Urinary bladder (tissue), 4 donors: ENCODE measurements around the gene GOLGA3. TPM values are rescaled to one million over a fixed set of nuclear protein-coding genes. Genes with fewer than 3 reads are reported as not detected.
"Not testable (repeated sequence)": the region's sequence is repeated elsewhere in the genome, so short reads cannot be mapped to it uniquely, and the experiment has no call there.

Experiments used
- DNase-seq: peaks from one replicate; pipeline ENCODE4 v3.0.0-alpha.2; 2015; ENCODE audit errors: extremely low spot score
- H3K27ac ChIP-seq: one replicate; pipeline ENCODE4 v1.5.1; 2013; ENCODE audit warnings: low read depth, mild to moderate bottlenecking, moderate library complexity
- H3K36me3 ChIP-seq: one replicate; pipeline ENCODE4 v1.6.1; 2013; ENCODE audit warnings: mild to moderate bottlenecking, moderate library complexity; ENCODE audit not compliant: insufficient read depth
- H3K4me1 ChIP-seq: one replicate; pipeline ENCODE4 v1.6.1; 2013; ENCODE audit warnings: mild to moderate bottlenecking, moderate library complexity; ENCODE audit not compliant: insufficient read depth
- H3K4me3 ChIP-seq: one replicate; pipeline ENCODE4 v1.5.1; 2013; ENCODE audit warnings: low read depth, low read length
- WGBS: extraction: QIAGEN DNeasy Blood & Tissue Kit; methylation state at CpG from one replicate; pipeline ENCODE4 v1.1.7; 2013; 5-methylcytosine and 5-hydroxymethylcytosine counted together
- polyA plus RNA-seq: library from polyadenylated mRNA; stranded (reverse); fragments of 200-250 nt; gene quantifications from one replicate; pipeline ENCODE4 v1.2.3, GENCODE V29; 2013
- total RNA-seq: library from RNA; depleted of rRNA; stranded (reverse); fragments of >200 nt; gene quantifications from one replicate; pipeline ENCODE4 v1.2.3, GENCODE V29; 2014
- donor health status: healthy with polysubstance abuse.
- donor health status: healthy.

Gene GOLGA3
- total and polyA plus RNA-seq, 2 donors, result 22.5 to 64.4 TPM

DNA sequence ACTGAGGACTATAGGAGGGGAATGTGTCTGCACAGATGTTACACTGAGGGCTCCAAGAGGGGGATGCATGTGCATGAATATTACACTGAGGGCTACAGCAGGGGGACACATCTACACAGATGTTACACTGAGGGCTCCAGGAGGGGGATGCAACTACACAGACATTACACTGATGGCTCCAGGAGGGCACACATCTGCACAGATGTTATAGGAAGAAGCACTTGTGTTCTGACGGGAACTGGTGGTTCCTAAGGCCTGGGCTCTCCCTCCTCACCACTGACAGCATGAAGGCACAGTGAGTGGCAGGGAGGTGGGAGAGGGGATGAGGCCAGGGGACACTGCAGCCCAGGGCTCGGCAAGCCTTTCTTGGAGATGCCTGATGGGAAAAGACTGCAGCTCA lies 36.7 kb downstream of the GOLGA3 start:
- 95% methylated on average over 2 of the region's 2 CpGs for WGBS
- not testable (repeated sequence) for H3K4me1 ChIP-seq, H3K36me3 ChIP-seq, DNase-seq, H3K4me3 ChIP-seq, H3K27ac ChIP-seq

DNA sequence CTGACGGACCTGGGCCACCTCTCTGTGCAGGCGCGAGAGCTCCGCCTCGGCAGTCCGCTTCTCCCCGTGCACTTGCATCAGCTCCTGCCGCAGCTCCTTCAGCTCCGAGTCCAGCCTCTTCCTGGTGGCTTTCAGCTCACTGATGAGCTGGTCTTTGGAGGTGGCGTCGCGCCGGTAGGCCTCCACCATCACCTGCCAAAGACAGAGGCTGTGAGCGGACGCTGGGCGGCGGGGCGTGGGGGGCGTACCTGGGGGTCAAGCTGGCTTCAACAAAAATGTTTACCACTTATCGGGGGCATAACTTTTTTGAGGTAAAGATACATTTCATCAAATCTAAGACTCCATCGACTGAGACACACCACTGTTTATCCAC lies 39.6 kb downstream of the GOLGA3 start:
- Histone ChIP-seq H3K36me3 (peaks cover 7% of the 10 kb centered on the region), H3K4me1 (no peaks in the 10 kb centered on the region)
- WGBS, result 95% methylated on average over 21 of the region's 21 CpGs

DNA sequence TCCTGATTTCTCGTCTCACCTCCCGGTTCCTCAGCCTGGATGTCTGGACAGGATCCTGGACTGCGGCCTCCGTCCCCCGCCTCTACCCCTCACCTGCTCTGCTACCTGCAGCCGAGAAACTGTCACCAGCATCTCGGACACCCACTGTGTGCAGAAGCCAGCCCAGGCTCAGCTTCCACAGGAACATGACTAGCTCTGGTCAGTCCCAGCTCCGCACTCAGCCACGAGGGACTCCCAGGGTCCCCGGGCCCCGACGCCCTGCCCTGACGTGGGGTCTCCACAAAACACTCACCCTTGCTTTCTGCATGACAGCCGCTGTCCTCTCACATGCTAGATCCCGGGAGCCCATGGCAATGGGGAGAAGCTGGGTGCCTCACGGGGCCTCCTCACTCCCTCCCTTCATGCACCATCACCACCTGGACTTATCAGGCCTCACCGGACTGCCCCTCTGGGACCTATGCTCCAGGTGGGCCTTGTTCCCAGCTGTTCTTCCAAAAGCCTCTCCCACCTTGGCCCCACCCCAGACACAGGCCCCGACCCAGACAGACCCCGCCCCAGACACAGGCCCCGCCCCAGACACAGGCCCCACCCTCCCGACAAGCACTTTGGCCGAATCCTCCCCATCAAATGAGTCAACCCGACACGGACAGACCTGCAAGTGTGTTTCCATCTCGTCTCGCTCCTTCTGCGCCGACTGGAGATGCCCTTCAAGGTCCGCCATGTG lies 40.1 kb downstream of the GOLGA3 start:
- Histone ChIP-seq H3K27ac (no peak overlapping the region), H3K36me3 (peaks cover 7% of the 10 kb centered on the region), H3K4me1 (no peaks in the 10 kb centered on the region), H3K4me3 (no peak overlapping the region)
- WGBS, result 97% methylated on average over 29 of the region's 29 CpGs
- no peak for DNase-seq

More for the DNA sequence above, 39.6 kb downstream of the GOLGA3 start:
- DNase-seq, result no peak
- H3K4me3 ChIP-seq, result no peak overlapping the region
- H3K27ac ChIP-seq, result no peak overlapping the region

- WGBS, result 93% methylated on average over 15 of the region's 15 CpGs
- peaks cover 7% of the 10 kb centered on the region for H3K36me3 ChIP-seq
- DNase-seq, result no peak
- H3K4me3 ChIP-seq, result no peak overlapping the region
- no peak overlapping the region for H3K27ac ChIP-seq
- H3K4me1 ChIP-seq, result no peaks in the 10 kb centered on the region
These were observed 40.8 kb downstream of the GOLGA3 start for GRCh38 chr12:132787877-132788276.

DNA sequence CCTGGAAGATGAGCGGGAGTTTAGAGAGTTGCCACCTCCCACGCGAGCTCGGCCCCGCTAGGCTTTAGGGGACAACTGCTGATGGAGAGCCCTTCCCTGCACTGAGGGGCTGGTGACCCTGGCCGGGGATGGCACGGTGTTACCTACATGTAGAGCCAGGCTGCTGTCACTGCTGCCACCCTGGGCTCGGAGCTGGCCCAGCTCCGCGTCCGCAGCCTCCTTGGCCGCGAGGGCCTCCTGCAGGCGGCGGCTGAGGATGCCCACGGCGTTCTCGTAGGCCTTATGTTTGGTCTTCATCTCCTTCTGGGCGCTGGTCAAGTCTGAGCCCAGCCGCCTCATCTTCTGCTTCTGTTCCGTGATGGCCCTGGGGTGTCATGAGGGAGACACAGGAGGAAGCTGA lies 42.5 kb downstream of the GOLGA3 start:
- Histone ChIP-seq H3K36me3 (peaks cover 6% of the 10 kb centered on the region), H3K4me3 (no peak overlapping the region), H3K27ac (no peak overlapping the region), H3K4me1 (no peaks in the 10 kb centered on the region)
- WGBS, result 93% methylated on average over 21 of the region's 21 CpGs
- DNase-seq, result no peak

DNA sequence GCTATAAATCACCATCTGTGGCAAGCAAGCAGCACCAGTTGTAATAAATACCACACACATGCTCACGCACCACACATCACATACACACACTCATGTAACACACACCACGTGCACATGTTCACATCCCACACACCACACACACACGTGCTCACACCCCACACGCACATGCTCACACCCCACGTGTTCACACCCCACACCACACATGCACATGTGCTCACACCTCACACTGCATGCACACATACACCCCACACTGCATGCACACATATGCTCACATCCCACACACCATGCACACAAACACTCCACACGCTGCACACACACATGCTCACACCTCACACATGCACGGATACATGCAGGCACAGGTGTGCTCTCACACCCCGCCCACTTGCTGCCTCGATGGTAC lies 44.1 kb downstream of the GOLGA3 start:
- Histone ChIP-seq H3K4me3 (no peak overlapping the region), H3K4me1 (no peaks in the 10 kb centered on the region), H3K36me3 (peaks cover 4% of the 10 kb centered on the region), H3K27ac (no peak overlapping the region)
- WGBS, result 83% methylated on average over 9 of the region's 9 CpGs
- no peak for DNase-seq

DNA sequence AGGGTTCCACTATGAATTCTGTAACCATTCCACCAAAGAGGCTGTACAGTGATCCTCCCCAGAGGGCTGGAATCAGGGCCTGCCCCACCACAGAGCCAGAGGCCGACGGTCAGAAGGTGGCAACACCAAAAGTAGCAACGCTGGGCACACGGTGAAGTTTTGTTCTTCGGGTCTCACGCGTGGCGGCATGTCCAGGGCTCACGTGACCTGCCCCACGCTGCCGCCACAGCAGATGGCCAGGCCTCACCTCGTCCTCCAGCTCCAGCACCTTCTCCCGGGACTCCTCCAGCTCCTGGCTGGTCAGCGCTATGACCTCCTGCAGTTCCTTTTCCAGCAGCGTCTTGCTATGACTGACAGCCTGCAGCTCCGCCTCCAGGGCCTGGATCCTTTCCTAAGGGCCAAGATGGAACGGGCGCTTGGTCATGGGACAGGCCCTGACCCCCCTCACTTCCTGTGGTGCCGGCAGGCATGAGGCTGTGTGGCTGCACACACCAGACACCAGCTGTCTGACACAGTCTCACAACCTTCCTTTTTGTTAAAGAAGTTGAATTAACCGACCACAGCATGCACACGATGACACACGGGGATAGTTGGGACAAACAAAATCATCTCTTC lies 44.6 kb downstream of the GOLGA3 start:
- no peak overlapping the region for H3K4me3 ChIP-seq
- 82% methylated on average over 22 of the region's 22 CpGs for WGBS

GRCh38 chr12:132781938-132782337 lies 46.7 kb downstream of the GOLGA3 start:
- no peak for DNase-seq
- no peaks in the 10 kb centered on the region for H3K4me1 ChIP-seq
- no peak overlapping the region for H3K4me3 ChIP-seq
- WGBS, result 93% methylated on average over 12 of the region's 12 CpGs
- no peak overlapping the region for H3K27ac ChIP-seq
- peaks cover 2% of the 10 kb centered on the region for H3K36me3 ChIP-seq

More for the DNA sequence above, 44.6 kb downstream of the GOLGA3 start:
- DNase-seq, result no peak
- no peaks in the 10 kb centered on the region for H3K4me1 ChIP-seq
- peaks cover 3% of the 10 kb centered on the region for H3K36me3 ChIP-seq
- no peak overlapping the region for H3K27ac ChIP-seq

DNA sequence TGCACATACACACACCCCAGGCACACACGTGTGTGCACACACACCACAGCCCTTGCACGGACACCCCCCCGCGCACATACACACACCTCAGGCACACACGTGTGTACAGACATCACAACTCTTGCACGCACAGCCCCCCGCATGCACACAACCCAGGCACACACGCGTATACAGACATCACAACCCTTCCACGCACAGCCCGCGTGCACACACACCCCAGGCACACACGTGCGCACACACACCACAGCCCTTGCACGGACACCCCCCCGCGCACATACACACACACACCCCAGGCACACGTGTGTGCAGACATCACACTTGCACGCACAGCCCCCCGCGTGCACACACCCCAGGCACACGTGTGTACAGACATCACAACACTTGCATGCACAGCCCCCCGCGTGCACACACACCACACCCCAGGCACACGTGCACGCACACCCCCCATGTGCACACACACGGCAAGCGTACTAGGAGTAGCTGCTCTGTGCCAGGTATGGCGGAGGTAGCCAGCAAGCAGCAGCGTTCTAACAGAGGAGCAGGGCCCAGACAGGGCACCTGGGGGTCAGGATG lies 48.8 kb downstream of the GOLGA3 start:
- Histone ChIP-seq H3K4me3 (no peak overlapping the region), H3K27ac (no peak overlapping the region), H3K36me3 (peaks cover 2% of the 10 kb centered on the region), H3K4me1 (no peaks in the 10 kb centered on the region)
- WGBS, result 94% methylated on average over 30 of the region's 30 CpGs
- no peak for DNase-seq

DNA sequence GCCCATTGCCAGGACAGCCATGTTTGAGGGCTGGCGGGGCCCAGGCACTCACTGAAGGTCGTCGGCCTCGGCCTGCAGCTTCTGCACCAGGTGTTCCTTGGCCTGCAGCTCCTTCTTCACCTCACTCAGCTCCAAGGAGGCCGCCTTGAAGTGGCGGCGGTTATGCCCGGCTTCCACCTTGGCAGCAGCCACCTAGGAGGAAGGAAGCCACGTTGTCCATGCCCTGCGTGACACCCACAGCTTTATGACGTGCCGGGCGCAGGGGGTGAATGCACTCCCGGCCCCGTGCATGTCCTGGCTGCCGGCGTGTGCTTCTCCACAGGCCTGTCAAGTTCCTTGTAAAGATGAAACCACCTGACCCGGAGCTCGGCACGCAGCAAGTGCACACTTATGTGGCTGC lies 51.1 kb downstream of the GOLGA3 start:
- Histone ChIP-seq H3K36me3 (peaks cover 5% of the 10 kb centered on the region), H3K4me1 (no peaks in the 10 kb centered on the region), H3K4me3 (no peak overlapping the region), H3K27ac (no peak overlapping the region)
- WGBS, result 92% methylated on average over 20 of the region's 20 CpGs
- DNase-seq, result no peak

DNA sequence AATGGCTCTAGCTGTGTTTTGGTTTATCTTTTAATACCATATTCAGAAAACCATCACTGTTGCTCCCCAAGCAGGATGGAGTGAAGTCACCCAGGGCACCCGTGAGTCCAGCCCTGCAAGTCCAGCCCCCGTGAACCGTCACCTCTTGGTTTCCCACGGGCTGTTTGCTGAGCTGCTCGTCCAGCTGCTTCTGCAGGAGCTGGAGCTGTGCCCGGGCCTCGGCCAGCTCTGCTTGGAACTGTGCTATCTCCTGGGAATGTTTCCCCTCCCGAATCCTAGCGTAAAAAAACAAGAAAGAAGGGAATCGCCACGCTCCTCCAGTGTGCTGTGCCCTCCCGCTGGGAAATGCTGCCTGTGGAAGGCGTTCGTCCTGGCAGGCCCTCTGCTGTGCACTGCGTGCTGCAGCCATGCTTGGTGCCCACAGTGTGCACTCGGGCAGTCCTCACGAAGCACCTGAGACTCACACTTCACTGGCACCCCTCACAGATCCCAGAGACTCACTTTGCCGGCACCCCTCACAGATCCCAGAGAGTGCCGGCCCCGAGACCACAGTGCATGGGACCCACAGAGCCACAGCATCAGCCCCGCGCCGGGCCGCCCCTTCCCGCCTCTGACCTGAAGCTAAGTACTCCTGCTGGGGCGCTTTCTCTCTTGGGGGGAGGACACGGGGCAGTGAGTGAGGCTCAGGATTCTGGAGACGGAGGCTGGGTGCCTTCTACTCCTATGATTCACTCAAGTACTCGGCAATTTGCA lies 51.7 kb downstream of the GOLGA3 start:
- Histone ChIP-seq H3K27ac (no peak overlapping the region), H3K4me1 (no peaks in the 10 kb centered on the region), H3K36me3 (peaks cover 5% of the 10 kb centered on the region), H3K4me3 (no peak overlapping the region)
- 68% methylated on average over 29 of the region's 29 CpGs for WGBS
- DNase-seq, result no peak

DNA sequence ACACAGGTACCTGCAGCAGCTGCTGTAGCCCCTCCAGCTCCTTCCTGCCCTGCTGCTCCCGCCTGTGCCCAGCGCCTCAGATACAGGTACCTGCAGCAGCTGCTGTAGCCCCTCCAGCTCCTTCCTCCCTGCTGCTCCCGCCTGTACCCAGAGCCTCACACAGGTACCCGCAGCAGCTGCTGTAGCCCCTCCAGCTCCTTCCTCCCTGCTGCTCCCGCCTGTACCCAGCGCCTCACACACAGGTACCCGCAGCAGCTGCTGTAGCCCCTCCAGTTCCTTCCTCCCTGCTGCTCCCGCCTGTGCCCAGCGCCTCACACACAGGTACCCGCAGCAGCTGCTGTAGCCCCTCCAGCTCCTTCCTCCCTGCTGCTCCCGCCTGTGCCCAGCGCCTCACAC lies 52.4 kb downstream of the GOLGA3 start:
- 82% methylated on average over 10 of the region's 12 CpGs for WGBS
- DNase-seq, H3K27ac ChIP-seq, H3K36me3 ChIP-seq, H3K4me3 ChIP-seq, H3K4me1 ChIP-seq: not testable (repeated sequence)

DNA sequence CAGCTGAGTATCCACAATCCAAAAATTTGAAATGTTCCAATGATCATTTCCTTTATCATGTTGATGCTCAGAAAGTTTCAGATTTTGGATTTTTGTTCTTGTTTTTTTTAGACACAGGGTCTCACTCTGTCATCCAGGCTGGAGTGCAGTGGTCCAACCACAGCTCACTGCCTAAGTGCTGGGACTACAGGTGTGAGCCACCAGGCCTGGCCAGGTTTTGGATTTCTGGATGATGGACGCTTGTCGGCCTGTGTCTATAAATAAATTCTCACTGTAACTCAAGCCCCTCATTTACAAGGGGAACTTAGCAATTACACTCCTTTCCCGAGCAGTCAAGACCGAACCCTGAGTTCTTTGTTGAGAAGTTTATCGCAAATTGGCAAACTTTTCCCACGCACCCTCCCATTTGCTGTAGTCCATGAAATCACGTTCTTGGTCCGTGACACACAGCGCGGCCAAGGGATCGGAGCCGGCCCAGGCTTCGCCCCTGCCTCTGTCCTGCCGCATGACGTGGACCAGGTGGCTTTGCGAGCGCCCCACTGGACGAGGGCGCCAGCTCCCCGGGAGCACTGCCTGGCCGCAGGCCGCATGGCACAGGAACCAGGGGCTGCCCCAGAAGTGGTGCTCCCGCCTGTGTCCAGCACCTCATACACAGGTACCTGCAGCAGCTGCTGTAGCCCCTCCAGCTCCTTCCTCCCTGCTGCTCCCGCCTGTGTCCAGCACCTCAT lies 53.0 kb downstream of the GOLGA3 start:
- no peak for DNase-seq
- whole genome bisulfite sequencing, result 90% methylated on average over 24 of the region's 24 CpGs

More for the DNA sequence above, 53.0 kb downstream of the GOLGA3 start:
- Histone ChIP-seq H3K36me3 (peaks cover 5% of the 10 kb centered on the region), H3K4me1 (no peaks in the 10 kb centered on the region), H3K4me3 (no peak overlapping the region), H3K27ac (no peak overlapping the region)
